GM23338 (cell line): ENCODE measurements around the gene RNASEH2A. TPM values are rescaled to one million over a fixed set of nuclear protein-coding genes. Genes with fewer than 3 reads are reported as not detected.
A peak's percentile ranks its signal among the peaks of the same experiment; 100 is the strongest.

ENCODE experiments used
- ATAC-seq: fragments of 200-7000 bp; cut with Tn5 transposase; 3 replicates; pipeline ENCODE4 v1.9.1; 2020
- DNase-seq: peaks from one replicate; pipeline ENCODE4 v3.0.0-alpha.2; 2015; ENCODE audit warnings: low spot score
- H2AFZ ChIP-seq: fragments of 200-600 bp; sonication (generic); 2 replicates; pipeline ENCODE4 v1.8.0; 2016; ENCODE audit warnings: antibody characterized with exemption, mild to moderate bottlenecking, moderate library complexity
- H3F3A ChIP-seq: fragments of 200-600 bp; sonication (generic); replicated peaks from 2 replicates; pipeline ENCODE4 v1.8.0; 2017; ENCODE audit warnings: antibody characterized with exemption, mixed run types, low read depth
- H3K27ac ChIP-seq: fragments of 200-600 bp; sonication (generic); 2 replicates; pipeline ENCODE4 v1.6.1; 2016; ENCODE audit warnings: low read depth
- H3K27me3 ChIP-seq: fragments of 200-600 bp; sonication (generic); 2 replicates; pipeline ENCODE4 v1.8.0; 2016; ENCODE audit warnings: mild to moderate bottlenecking, mixed run types, moderate library complexity; ENCODE audit not compliant: insufficient read depth
- H3K36me3 ChIP-seq: fragments of 200-600 bp; sonication (generic); 2 replicates; pipeline ENCODE4 v1.8.0; 2016; ENCODE audit warnings: mild to moderate bottlenecking; ENCODE audit not compliant: insufficient read depth
- H3K4me1 ChIP-seq: fragments of 200-600 bp; sonication (generic); 2 replicates; pipeline ENCODE4 v1.8.0; 2016; ENCODE audit warnings: mild to moderate bottlenecking, moderate library complexity; ENCODE audit not compliant: insufficient read depth
- H3K4me2 ChIP-seq: fragments of 200-600 bp; sonication (generic); 2 replicates; pipeline ENCODE4 v1.7.1; 2017; ENCODE audit warnings: mixed run types
- H3K4me3 ChIP-seq: fragments of 200-600 bp; sonication (generic); 2 replicates; pipeline ENCODE4 v1.6.1; 2016; ENCODE audit warnings: mixed run types
- H3K79me2 ChIP-seq: fragments of 200-600 bp; sonication (generic); replicated peaks from 2 replicates; pipeline ENCODE4 v1.8.0; 2017; ENCODE audit warnings: mild to moderate bottlenecking; ENCODE audit not compliant: insufficient read depth
- H3K9me2 ChIP-seq: fragments of 200-600 bp; sonication (generic); 2 replicates; pipeline ENCODE4 v1.8.0; 2017; ENCODE audit not compliant: insufficient read depth
- H4K20me1 ChIP-seq: fragments of 200-600 bp; sonication (generic); replicated peaks from 2 replicates; pipeline ENCODE4 v1.8.0; 2017; ENCODE audit warnings: mild to moderate bottlenecking; ENCODE audit not compliant: insufficient read depth
- H3K27ac Mint-ChIP-seq: 2 replicates; pipeline ENCODE4 v1.8.0; 2020; ENCODE audit warnings: inconsistent platforms, mild to moderate bottlenecking, moderate library complexity, mixed read lengths
- H3K27me3 Mint-ChIP-seq: 3 replicates; pipeline ENCODE4 v1.8.0; 2022; ENCODE audit warnings: low read depth, mild to moderate bottlenecking, moderate library complexity, mixed read lengths, inconsistent platforms; ENCODE audit not compliant: insufficient read depth, poor library complexity
- H3K36me3 Mint-ChIP-seq: 3 replicates; pipeline ENCODE4 v1.8.0; 2021; ENCODE audit warnings: low read depth, mild to moderate bottlenecking, inconsistent platforms, moderate library complexity, mixed read lengths
- H3K4me1 Mint-ChIP-seq: 3 replicates; pipeline ENCODE4 v1.8.0; 2020; ENCODE audit warnings: mild to moderate bottlenecking, inconsistent platforms, mixed read lengths
- H3K4me3 Mint-ChIP-seq: 3 replicates; pipeline ENCODE4 v1.8.0; 2021; ENCODE audit warnings: moderate library complexity, mild to moderate bottlenecking, inconsistent platforms, mixed read lengths
- H3K9me3 Mint-ChIP-seq: 3 replicates; pipeline ENCODE4 v1.8.0; 2020; ENCODE audit warnings: moderate library complexity, mild to moderate bottlenecking, inconsistent platforms, mixed read lengths
- CREB1 ChIP-seq: fragments of 250-450 bp; sonication (Bioruptor Pico); IDR thresholded peaks from 2 replicates; pipeline ENCODE4 v1.5.0; 2020; ENCODE audit warnings: low read depth, mild to moderate bottlenecking, moderate library complexity
- NANOG ChIP-seq: IDR thresholded peaks from 2 replicates; pipeline ENCODE4 v1.6.1; 2016; ENCODE audit warnings: antibody characterized with exemption, borderline replicate concordance
- POLR2AphosphoS5 ChIP-seq: IDR thresholded peaks from 2 replicates; pipeline ENCODE4 v1.6.1; 2016; ENCODE audit warnings: antibody characterized with exemption, low read depth
- REST ChIP-seq: IDR thresholded peaks from one replicate; pipeline ENCODE4 v1.6.1; 2018; ENCODE audit warnings: antibody characterized with exemption; ENCODE audit not compliant: unreplicated experiment
- STAT1 ChIP-seq: IDR thresholded peaks from one replicate; pipeline ENCODE4 v1.6.1; 2016; ENCODE audit warnings: antibody characterized with exemption; ENCODE audit not compliant: unreplicated experiment
- ZNF331 ChIP-seq: fragments of 250-450 bp; sonication (Bioruptor Pico); IDR thresholded peaks from 2 replicates; pipeline ENCODE4 v1.5.0; 2020; ENCODE audit warnings: low read depth, mild to moderate bottlenecking, moderate library complexity
- polyA plus RNA-seq: library from polyadenylated mRNA; unstranded; fragments of >200 nt; fragmentation: Nextera tagmentation; extraction: Ambion mirVana; gene quantifications from 2 replicates; pipeline ENCODE4 v1.2.1, GENCODE V29; 2016
- total RNA-seq: library from RNA; depleted of rRNA; stranded (reverse); fragments of >200 nt; shearing (Covaris generic); gene quantifications from 2 replicates; pipeline ENCODE4 v1.2.3, GENCODE V29; 2014
- TF ChIP-seq, protein P1 (sequence below), 2 experiments: fragments of 200-600 bp in 1 of 2; sonication (generic) in 1 of 2; conservative IDR thresholded peaks; 2 replicates each; pipeline versions ENCODE4 v1.5.1 to v1.6.1; 2016 to 2017; ENCODE audit warnings: antibody characterized with exemption in 2 of 2, low read depth in 2 of 2, mild to moderate bottlenecking in 2 of 2, moderate library complexity in 1 of 2

The RNASEH2A gene
- total and polyA plus RNA-seq, 2 experiments from 2014 or later, result 39.4 to 68.2 TPM

GRCh38 chr19:12772323-12772722, 34.1 kb upstream of the RNASEH2A start:
- peaks cover 6% of the 10 kb centered on the region; the same call in 1 of the 2 replicates for H3K79me2 ChIP-seq
- peaks cover 28% of the 10 kb centered on the region for H3F3A ChIP-seq
- H4K20me1 ChIP-seq, result no peaks in the 10 kb centered on the region; the same call in 1 of the 2 replicates
- no peak overlapping the region for H3K27ac ChIP-seq
- Mint-ChIP-seq H3K4me1 (peaks cover 23% of the 10 kb centered on the region), H3K27me3 (peaks cover 16% of the 10 kb centered on the region), H3K9me3 (no peaks in the 10 kb centered on the region; the same call in 2 of the 3 replicates), H3K27ac (no peak overlapping the region), H3K36me3 (peaks cover 39% of the 10 kb centered on the region), H3K4me3 (no peak overlapping the region)
- H3K9me2 ChIP-seq, result no peaks in the 10 kb centered on the region
- H2AFZ ChIP-seq, result no peak overlapping the region
- no peaks in the 10 kb centered on the region for H3K27me3 ChIP-seq
- 0 out of 2 replicates have a peak, but pooled peaks cover 7% of the 10 kb centered on the region for H3K36me3 ChIP-seq
- no peak overlapping the region for H3K4me2 ChIP-seq
- no peak overlapping the region for H3K4me3 ChIP-seq
- H3K4me1 ChIP-seq, result peaks cover 12% of the 10 kb centered on the region; the same call in 1 of the 2 replicates
- TF ChIP-seq STAT1, result no peak
- no peak for TF ChIP-seq CREB1
- no peak for TF ChIP-seq ZNF331 (CRISPR knock-in tag)
- no peak for TF ChIP-seq REST
- no peak for TF ChIP-seq NANOG
- TF ChIP-seq, protein P1, sequence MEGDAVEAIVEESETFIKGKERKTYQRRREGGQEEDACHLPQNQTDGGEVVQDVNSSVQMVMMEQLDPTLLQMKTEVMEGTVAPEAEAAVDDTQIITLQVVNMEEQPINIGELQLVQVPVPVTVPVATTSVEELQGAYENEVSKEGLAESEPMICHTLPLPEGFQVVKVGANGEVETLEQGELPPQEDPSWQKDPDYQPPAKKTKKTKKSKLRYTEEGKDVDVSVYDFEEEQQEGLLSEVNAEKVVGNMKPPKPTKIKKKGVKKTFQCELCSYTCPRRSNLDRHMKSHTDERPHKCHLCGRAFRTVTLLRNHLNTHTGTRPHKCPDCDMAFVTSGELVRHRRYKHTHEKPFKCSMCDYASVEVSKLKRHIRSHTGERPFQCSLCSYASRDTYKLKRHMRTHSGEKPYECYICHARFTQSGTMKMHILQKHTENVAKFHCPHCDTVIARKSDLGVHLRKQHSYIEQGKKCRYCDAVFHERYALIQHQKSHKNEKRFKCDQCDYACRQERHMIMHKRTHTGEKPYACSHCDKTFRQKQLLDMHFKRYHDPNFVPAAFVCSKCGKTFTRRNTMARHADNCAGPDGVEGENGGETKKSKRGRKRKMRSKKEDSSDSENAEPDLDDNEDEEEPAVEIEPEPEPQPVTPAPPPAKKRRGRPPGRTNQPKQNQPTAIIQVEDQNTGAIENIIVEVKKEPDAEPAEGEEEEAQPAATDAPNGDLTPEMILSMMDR (conservative IDR thresholded peaks at IDR 0.05; ENCODE audit: low read depth in 2 of 2), result no peak
- ATAC-seq, result no peak
- no peak for DNase-seq

GRCh38 chr19:12773571-12773970, 32.8 kb upstream of the RNASEH2A start:
- Mint-ChIP-seq H3K27ac (no peak overlapping the region; the same call in 1 of the 2 replicates), H3K4me3 (peak overlapping the region; percentile 42)
- H3K36me3 ChIP-seq, result 0 out of 2 replicates have a peak, but pooled peaks cover 7% of the 10 kb centered on the region

More at GRCh38 chr19:12773571-12773970, 32.8 kb upstream of the RNASEH2A start:
- no peak overlapping the region for H3K4me2 ChIP-seq
- peaks cover 35% of the 10 kb centered on the region for H3F3A ChIP-seq
- no peak for ATAC-seq
- Mint-ChIP-seq H3K9me3 (no peaks in the 10 kb centered on the region; the same call in 2 of the 3 replicates), H3K36me3 (peaks cover 29% of the 10 kb centered on the region), H3K4me1 (peaks cover 27% of the 10 kb centered on the region), H3K27me3 (peaks cover 12% of the 10 kb centered on the region)
- H3K4me3 ChIP-seq, result no peak overlapping the region
- no peaks in the 10 kb centered on the region for H3K9me2 ChIP-seq
- H3K4me1 ChIP-seq, result peaks cover 12% of the 10 kb centered on the region; the same call in 1 of the 2 replicates
- H2AFZ ChIP-seq, result no peak overlapping the region
- H4K20me1 ChIP-seq, result no peaks in the 10 kb centered on the region; the same call in 1 of the 2 replicates
- peaks cover 6% of the 10 kb centered on the region; the same call in 1 of the 2 replicates for H3K79me2 ChIP-seq
- H3K27me3 ChIP-seq, result no peaks in the 10 kb centered on the region
- no peak overlapping the region for H3K27ac ChIP-seq
- no peak for DNase-seq
- TF ChIP-seq, protein P1 (conservative IDR thresholded peaks at IDR 0.05; ENCODE audit: low read depth in 2 of 2), result peak; percentile 29 to 46; a peak in 3 of 4 replicates
- TF ChIP-seq STAT1, result no peak
- TF ChIP-seq POLR2AphosphoS5, result no peak
